Measurements from ENCODE around the gene CALCA. TPM values are rescaled to one million over a fixed set of nuclear protein-coding genes. Genes with fewer than 3 reads are reported as not detected.

The CALCA gene
- total RNA-seq, 1 donor from 2014 or later: not detected

GRCh38 chr11:14956111-14956510 lies 16.0 kb downstream of the CALCA start:
- H3K4me1 Mint-ChIP-seq: no peaks in the 10 kb centered on the region
- no peak for ATAC-seq (ENCODE audit: low read depth)
- no peak for DNase-seq
- CTCF ChIA-PET: no interaction called here
- no peaks in the 10 kb centered on the region for H3K36me3 Mint-ChIP-seq (ENCODE audit: low read depth)
- POLR2A ChIA-PET: no interaction called here
- H3K27me3 Mint-ChIP-seq: peaks cover 9% of the 10 kb centered on the region
- no peak overlapping the region for H3K27ac Mint-ChIP-seq
- no peak for TF ChIP-seq CTCF (IDR thresholded peaks at IDR 0.05)
- no peak overlapping the region for H3K4me3 Mint-ChIP-seq
- intact Hi-C loops (cut with micrococcal nuclease): no loop called here
- no peaks in the 10 kb centered on the region for H3K9me3 Mint-ChIP-seq

- POLR2A ChIA-PET: no interaction called here
- H3K36me3 Mint-ChIP-seq (ENCODE audit: low read depth): no peaks in the 10 kb centered on the region
- intact Hi-C loops (cut with micrococcal nuclease): no loop called here
- peaks cover 3% of the 10 kb centered on the region for H3K27me3 Mint-ChIP-seq
- ATAC-seq (ENCODE audit: low read depth): no peak
- H3K4me1 Mint-ChIP-seq: no peaks in the 10 kb centered on the region
- H3K27ac Mint-ChIP-seq: no peak overlapping the region
- no peak overlapping the region for H3K4me3 Mint-ChIP-seq
- CTCF ChIA-PET: no interaction called here
- DNase-seq: no peak
- TF ChIP-seq CTCF (IDR thresholded peaks at IDR 0.05): no peak
- no peaks in the 10 kb centered on the region for H3K9me3 Mint-ChIP-seq
Observed at GRCh38 chr11:14954581-14954980, 17.6 kb downstream of the CALCA start.

- ChIA-PET CTCF (interaction anchor here (2.2 kb wide), 1 partner anchor 46 kb away, joined by 6 read pairs; no protein-coding TSS in a partner anchor), POLR2A (no interaction called here)
- no peak overlapping the region for H3K4me3 Mint-ChIP-seq
- TF ChIP-seq CTCF (IDR thresholded peaks at IDR 0.05): no peak
- H3K9me3 Mint-ChIP-seq: no peaks in the 10 kb centered on the region
- no peak overlapping the region for H3K27ac Mint-ChIP-seq
- intact Hi-C loops (cut with micrococcal nuclease): no loop called here
- no peak for DNase-seq
- no peaks in the 10 kb centered on the region for H3K4me1 Mint-ChIP-seq
- no peaks in the 10 kb centered on the region for H3K36me3 Mint-ChIP-seq (ENCODE audit: low read depth)
- ATAC-seq (ENCODE audit: low read depth): no peak
- peaks cover 3% of the 10 kb centered on the region for H3K27me3 Mint-ChIP-seq
Observed at GRCh38 chr11:14953904-14954303, 18.2 kb downstream of the CALCA start.

GRCh38 chr11:14949437-14950147 lies 22.6 kb downstream of the CALCA start:
- H3K4me3 Mint-ChIP-seq: no peak overlapping the region
- H3K27ac Mint-ChIP-seq: no peak overlapping the region
- no peak for TF ChIP-seq CTCF (IDR thresholded peaks at IDR 0.05)
- ChIA-PET CTCF (interaction anchor here (1.3 kb wide), 1 partner anchor 9 kb away, joined by 3 read pairs; no protein-coding TSS in a partner anchor), POLR2A (no interaction called here)
- DNase-seq (no peak), ATAC-seq (ENCODE audit: low read depth) (no peak)
- intact Hi-C loops (cut with micrococcal nuclease): no loop called here
- H3K27me3 Mint-ChIP-seq: peaks cover 4% of the 10 kb centered on the region
- H3K4me1 Mint-ChIP-seq: no peaks in the 10 kb centered on the region
- no peaks in the 10 kb centered on the region for H3K36me3 Mint-ChIP-seq (ENCODE audit: low read depth)
- no peaks in the 10 kb centered on the region for H3K9me3 Mint-ChIP-seq

GRCh38 chr11:14942745-14943144 lies 29.4 kb downstream of the CALCA start:
- H3K36me3 Mint-ChIP-seq (ENCODE audit: low read depth): no peaks in the 10 kb centered on the region
- no peak overlapping the region for H3K27ac Mint-ChIP-seq
- H3K4me3 Mint-ChIP-seq: no peak overlapping the region
- no peaks in the 10 kb centered on the region for H3K4me1 Mint-ChIP-seq
- intact Hi-C loops (cut with micrococcal nuclease): no loop called here
- ATAC-seq (ENCODE audit: low read depth) (no peak), DNase-seq (no peak)
- POLR2A ChIA-PET: no interaction called here
- H3K27me3 Mint-ChIP-seq: peaks cover 8% of the 10 kb centered on the region
- CTCF ChIA-PET: interaction anchor here (1.1 kb wide), 1 partner anchor 34 kb away, joined by 3 read pairs; no protein-coding TSS in a partner anchor
- TF ChIP-seq CTCF (IDR thresholded peaks at IDR 0.05): no peak
- H3K9me3 Mint-ChIP-seq: no peaks in the 10 kb centered on the region

Data from activated B cell treated with CpG ODN at 0.5 μM for 24 hours (primary cell).